Neural progenitor cell (in vitro differentiated cells): ENCODE data around the gene IFITM10. TPM values are rescaled to one million over a fixed set of nuclear protein-coding genes. Genes with fewer than 3 reads are reported as not detected.
A peak's percentile ranks its signal among the peaks of the same experiment; 100 is the strongest.

Experiments used
- DNase-seq: peaks from one replicate; pipeline ENCODE4 v3.0.0-alpha.2; 2016; ENCODE audit warnings: low spot score
- H2AFZ ChIP-seq: fragments of 200-600 bp; sonication (generic); replicated peaks from 2 replicates; pipeline ENCODE4 v1.6.1; 2016; ENCODE audit warnings: antibody characterized with exemption
- H3F3A ChIP-seq: fragments of 200-600 bp; sonication (generic); 2 replicates; pipeline ENCODE4 v1.6.1; 2016; ENCODE audit warnings: antibody characterized with exemption, low read depth
- H3K27ac ChIP-seq: fragments of 200-600 bp; sonication (generic); 2 replicates; pipeline ENCODE4 v1.5.1; 2016; ENCODE audit warnings: mild to moderate bottlenecking
- H3K27me3 ChIP-seq: fragments of 200-600 bp; sonication (generic); 2 replicates; pipeline ENCODE4 v1.6.1; 2016; ENCODE audit warnings: mild to moderate bottlenecking, moderate library complexity
- H3K36me3 ChIP-seq: fragments of 200-600 bp; sonication (generic); 2 replicates; pipeline ENCODE4 v1.5.1; 2016
- H3K4me1 ChIP-seq: fragments of 200-600 bp; sonication (generic); 2 replicates; pipeline ENCODE4 v1.6.1; 2016; ENCODE audit warnings: mixed run types
- H3K4me2 ChIP-seq: fragments of 200-600 bp; sonication (generic); 2 replicates; pipeline ENCODE4 v1.6.1; 2016
- H3K4me3 ChIP-seq: fragments of 200-600 bp; sonication (generic); 2 replicates; pipeline ENCODE4 v1.5.1; 2016
- H3K79me2 ChIP-seq: fragments of 200-600 bp; sonication (generic); 2 replicates; pipeline ENCODE4 v1.6.1; 2016; ENCODE audit warnings: low read depth
- H3K9ac ChIP-seq: fragments of 200-600 bp; sonication (generic); 2 replicates; pipeline ENCODE4 v1.6.1; 2016
- H3K9me3 ChIP-seq: fragments of 200-600 bp; sonication (generic); 2 replicates; pipeline ENCODE4 v1.5.1; 2016; ENCODE audit warnings: low read depth
- H4K20me1 ChIP-seq: fragments of 200-600 bp; sonication (generic); 2 replicates; pipeline ENCODE4 v1.6.1; 2016; ENCODE audit warnings: low read depth
- H3K27ac Mint-ChIP-seq: 3 replicates; pipeline ENCODE4 v1.8.0; 2021; ENCODE audit warnings: mixed read lengths
- H3K27me3 Mint-ChIP-seq: 2 replicates; pipeline ENCODE4 v1.8.0; 2022; ENCODE audit warnings: low read depth, mild to moderate bottlenecking, inconsistent platforms, moderate library complexity, mixed read lengths; ENCODE audit not compliant: insufficient read depth
- H3K36me3 Mint-ChIP-seq: 3 replicates; pipeline ENCODE4 v1.8.0; 2021; ENCODE audit warnings: mixed read lengths
- H3K4me1 Mint-ChIP-seq: 3 replicates; pipeline ENCODE4 v1.8.0; 2021; ENCODE audit warnings: mixed read lengths
- H3K4me3 Mint-ChIP-seq: 3 replicates; pipeline ENCODE4 v1.8.0; 2021; ENCODE audit warnings: mild to moderate bottlenecking, moderate library complexity, mixed read lengths
- H3K9me3 Mint-ChIP-seq: 3 replicates; pipeline ENCODE4 v1.8.0; 2020; ENCODE audit warnings: mixed read lengths
- CTCF ChIP-seq: fragments of 200-600 bp; sonication (generic); IDR thresholded peaks from 2 replicates; pipeline ENCODE4 v1.5.1; 2017; ENCODE audit warnings: antibody characterized with exemption, mild to moderate bottlenecking
- EZH2 ChIP-seq: fragments of 200-600 bp; sonication (generic); IDR thresholded peaks from 2 replicates; pipeline ENCODE4 v1.6.1; 2017; ENCODE audit warnings: antibody characterized with exemption, mild to moderate bottlenecking, moderate library complexity
- EZH2phosphoT487 ChIP-seq: fragments of 200-600 bp; sonication (generic); IDR thresholded peaks from 2 replicates; pipeline ENCODE4 v1.6.1; 2017; ENCODE audit warnings: antibody characterized with exemption
- total RNA-seq: library from RNA; depleted of rRNA; stranded (reverse); fragments of >200 nt; gene quantifications from 2 replicates; pipeline ENCODE4 v1.2.3, GENCODE V29; 2015; ENCODE audit warnings: low replicate concordance

IFITM10 gene
- total RNA-seq, 1 donor from 2014 or later = not detected

GRCh38 chr11:1783725-1784529, 33.5 kb upstream of the IFITM10 start:
- peaks cover 9% of the 10 kb centered on the region for H3K4me1 ChIP-seq
- H3K36me3 ChIP-seq = no peaks in the 10 kb centered on the region
- Mint-ChIP-seq H3K36me3 (no peaks in the 10 kb centered on the region), H3K27me3 (peaks cover 2% of the 10 kb centered on the region), H3K9me3 (peaks cover 7% of the 10 kb centered on the region), H3K27ac (no peak overlapping the region), H3K4me1 (peaks cover 37% of the 10 kb centered on the region), H3K4me3 (no peak overlapping the region)
- H4K20me1 ChIP-seq = no peaks in the 10 kb centered on the region
- H3K27me3 ChIP-seq = no peaks in the 10 kb centered on the region
- TF ChIP-seq EZH2 = no peak
- TF ChIP-seq CTCF = no peak
- no peak for TF ChIP-seq EZH2phosphoT487
- no peak overlapping the region for H2AFZ ChIP-seq
- H3K9me3 ChIP-seq = no peaks in the 10 kb centered on the region
- no peak overlapping the region for H3K9ac ChIP-seq
- no peak for DNase-seq
- no peak overlapping the region for H3K4me2 ChIP-seq
- no peaks in the 10 kb centered on the region for H3K79me2 ChIP-seq
- no peak overlapping the region for H3K27ac ChIP-seq
- no peak overlapping the region for H3K4me3 ChIP-seq
- no peaks in the 10 kb centered on the region for H3F3A ChIP-seq

DNA sequence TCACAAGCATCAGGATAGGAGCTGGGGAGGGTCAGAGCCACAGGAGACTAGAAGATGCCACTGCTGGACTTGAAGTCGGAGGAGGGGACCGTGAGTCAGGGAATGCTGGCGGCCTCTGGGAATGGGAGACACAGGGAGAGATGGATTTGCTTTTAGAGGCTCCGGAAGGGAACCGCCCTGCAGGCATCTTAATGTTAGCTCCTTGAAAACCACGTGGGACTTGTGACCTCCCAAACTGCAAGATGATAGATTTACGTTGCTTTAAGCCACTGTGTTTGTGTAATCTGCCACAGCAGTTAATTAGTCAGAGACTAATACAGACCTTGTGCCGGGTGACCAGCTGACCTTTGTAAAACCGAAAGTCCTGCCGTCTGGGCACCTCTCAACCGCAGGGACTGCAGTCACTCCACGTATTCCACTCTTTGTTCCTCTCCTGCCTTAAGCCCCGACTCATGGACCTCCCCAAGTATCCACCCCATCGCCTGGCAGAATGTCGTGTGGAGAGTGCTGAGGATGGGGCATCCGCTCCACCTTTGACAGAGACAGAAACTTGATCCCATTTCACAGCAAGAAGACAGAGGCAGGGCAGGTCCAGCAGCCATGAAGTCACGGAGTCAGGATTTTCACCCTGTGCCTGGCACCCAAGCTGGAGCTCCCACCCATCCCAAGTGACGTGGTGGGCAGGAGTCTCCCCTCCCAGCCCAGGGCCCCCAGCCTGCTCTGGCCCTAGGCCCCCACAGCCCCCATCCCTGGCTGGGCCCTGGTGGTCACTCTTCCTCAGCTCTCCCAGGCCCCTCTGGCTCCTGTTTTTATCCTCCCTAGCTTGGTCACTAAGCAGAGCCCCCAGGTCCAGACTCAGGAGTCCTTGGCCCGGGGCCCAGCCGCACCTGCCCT, 32.7 kb upstream of the IFITM10 start:
- Histone ChIP-seq H4K20me1 (no peaks in the 10 kb centered on the region), H3F3A (no peaks in the 10 kb centered on the region), H3K4me2 (no peak overlapping the region), H3K4me3 (no peak overlapping the region), H3K9ac (no peak overlapping the region), H3K27me3 (no peaks in the 10 kb centered on the region), H3K36me3 (no peaks in the 10 kb centered on the region), H3K79me2 (no peaks in the 10 kb centered on the region), H3K9me3 (no peaks in the 10 kb centered on the region), H2AFZ (no peak overlapping the region), H3K27ac (no peak overlapping the region), H3K4me1 (peaks cover 9% of the 10 kb centered on the region)
- H3K27me3 Mint-ChIP-seq = peaks cover 2% of the 10 kb centered on the region
- no peak for TF ChIP-seq EZH2phosphoT487
- no peak for TF ChIP-seq EZH2
- TF ChIP-seq CTCF = no peak
- no peak for DNase-seq
- peaks cover 37% of the 10 kb centered on the region for H3K4me1 Mint-ChIP-seq
- no peak overlapping the region for H3K4me3 Mint-ChIP-seq
- no peaks in the 10 kb centered on the region for H3K36me3 Mint-ChIP-seq
- H3K27ac Mint-ChIP-seq = peak overlapping the region; percentile 88
- H3K9me3 Mint-ChIP-seq = peaks cover 5% of the 10 kb centered on the region

- no peaks in the 10 kb centered on the region for H3F3A ChIP-seq
- no peak for TF ChIP-seq CTCF
- no peak for TF ChIP-seq EZH2
- no peak for TF ChIP-seq EZH2phosphoT487
- no peaks in the 10 kb centered on the region for H3K79me2 ChIP-seq
- H3K9ac ChIP-seq = no peak overlapping the region
- H3K27me3 ChIP-seq = no peaks in the 10 kb centered on the region
- no peaks in the 10 kb centered on the region for H4K20me1 ChIP-seq
- Mint-ChIP-seq H3K4me1 (peaks cover 37% of the 10 kb centered on the region), H3K27ac (no peak overlapping the region), H3K36me3 (no peaks in the 10 kb centered on the region), H3K4me3 (no peak overlapping the region), H3K9me3 (peaks cover 1% of the 10 kb centered on the region), H3K27me3 (peaks cover 5% of the 10 kb centered on the region)
- H3K36me3 ChIP-seq = no peaks in the 10 kb centered on the region
- H2AFZ ChIP-seq = no peak overlapping the region
- no peak for DNase-seq
- H3K4me1 ChIP-seq = peaks cover 9% of the 10 kb centered on the region
- H3K4me2 ChIP-seq = no peak overlapping the region
- H3K4me3 ChIP-seq = no peak overlapping the region
- H3K9me3 ChIP-seq = no peaks in the 10 kb centered on the region
- H3K27ac ChIP-seq = no peak overlapping the region
Measured at GRCh38 chr11:1782031-1782590, 31.7 kb upstream of the IFITM10 start.
